Neural cell (in vitro differentiated cells): ENCODE data around the gene GNPTG.

Experiments
- EP300 ChIP-seq: fragments of 450-650 bp; conservative IDR thresholded peaks from 2 replicates; pipeline ENCODE4 v1.6.1; 2014; ENCODE audit warnings: antibody characterized with exemption, mild to moderate bottlenecking, moderate library complexity; ENCODE audit not compliant: poor library complexity, severe bottlenecking
- EZH2 ChIP-seq: fragments of 200-600, 300-800 bp; shearing (Covaris generic), sonication (generic); IDR thresholded peaks from 2 replicates; pipeline ENCODE4 v1.6.1; 2014; ENCODE audit warnings: antibody characterized with exemption, low read length, borderline replicate concordance, mild to moderate bottlenecking; ENCODE audit not compliant: insufficient read depth, poor library complexity, severe bottlenecking
- POLR2AphosphoS5 ChIP-seq: IDR thresholded peaks from 2 replicates; pipeline ENCODE4 v1.6.1; 2012
- TF ChIP-seq, protein P1 (sequence below): fragments of 450-650 bp; IDR thresholded peaks from 2 replicates; pipeline ENCODE4 v1.5.1; 2014; ENCODE audit warnings: antibody characterized with exemption, mild to moderate bottlenecking, moderate library complexity; ENCODE audit not compliant: poor library complexity, severe bottlenecking
- TF ChIP-seq, protein P2 (sequence below): IDR thresholded peaks from 2 replicates; pipeline ENCODE4 v1.6.1; 2012; ENCODE audit warnings: borderline replicate concordance

DNA sequence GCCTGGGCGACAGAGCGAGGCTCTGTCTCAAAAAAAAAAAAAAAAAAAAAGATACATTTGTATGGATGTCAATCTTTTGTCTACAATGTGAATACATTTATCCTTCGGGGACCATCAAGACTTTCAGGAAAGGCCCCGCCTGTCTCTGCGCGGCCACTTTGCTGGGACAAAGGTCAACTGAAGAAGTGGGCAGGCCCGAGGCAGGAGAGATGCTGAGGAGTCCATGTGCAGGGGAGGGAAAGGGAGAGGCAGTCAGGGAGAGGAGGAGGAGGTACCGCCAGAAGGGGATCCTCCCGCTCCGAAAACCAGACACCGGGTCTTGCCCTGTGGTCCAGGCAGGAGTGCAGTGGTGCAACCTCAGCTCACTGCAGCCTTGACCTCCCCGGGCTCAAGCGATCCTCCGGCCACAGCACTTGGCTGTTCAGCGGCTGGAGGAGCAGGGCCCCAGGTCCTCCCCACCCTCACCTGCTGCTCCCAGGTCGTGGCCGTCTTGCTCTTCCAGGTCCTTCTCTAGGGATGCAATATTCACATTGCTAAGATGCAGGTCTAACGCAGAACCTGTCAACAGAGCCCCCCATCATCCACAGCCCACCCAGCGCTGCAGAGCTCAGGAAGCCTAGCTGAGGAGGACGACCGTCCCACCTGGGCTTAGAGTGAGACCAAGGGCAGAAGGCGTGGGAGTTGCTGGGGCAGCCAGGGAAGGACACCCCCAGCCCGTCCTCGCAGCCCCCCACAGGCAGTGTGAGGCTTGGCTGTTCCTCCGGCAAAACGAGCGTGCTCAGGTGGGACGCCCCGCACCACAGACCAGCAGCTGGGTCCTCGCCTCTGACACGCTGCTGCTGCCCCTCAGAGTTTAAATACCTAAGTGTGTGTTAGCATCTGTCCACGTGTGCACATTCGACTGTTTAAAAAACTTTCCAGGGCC is 19.6 kb downstream of the GNPTG start:
- TF ChIP-seq EZH2 (no peak), EP300 (no peak), POLR2AphosphoS5 (no peak)
- TF ChIP-seq, protein P1, sequence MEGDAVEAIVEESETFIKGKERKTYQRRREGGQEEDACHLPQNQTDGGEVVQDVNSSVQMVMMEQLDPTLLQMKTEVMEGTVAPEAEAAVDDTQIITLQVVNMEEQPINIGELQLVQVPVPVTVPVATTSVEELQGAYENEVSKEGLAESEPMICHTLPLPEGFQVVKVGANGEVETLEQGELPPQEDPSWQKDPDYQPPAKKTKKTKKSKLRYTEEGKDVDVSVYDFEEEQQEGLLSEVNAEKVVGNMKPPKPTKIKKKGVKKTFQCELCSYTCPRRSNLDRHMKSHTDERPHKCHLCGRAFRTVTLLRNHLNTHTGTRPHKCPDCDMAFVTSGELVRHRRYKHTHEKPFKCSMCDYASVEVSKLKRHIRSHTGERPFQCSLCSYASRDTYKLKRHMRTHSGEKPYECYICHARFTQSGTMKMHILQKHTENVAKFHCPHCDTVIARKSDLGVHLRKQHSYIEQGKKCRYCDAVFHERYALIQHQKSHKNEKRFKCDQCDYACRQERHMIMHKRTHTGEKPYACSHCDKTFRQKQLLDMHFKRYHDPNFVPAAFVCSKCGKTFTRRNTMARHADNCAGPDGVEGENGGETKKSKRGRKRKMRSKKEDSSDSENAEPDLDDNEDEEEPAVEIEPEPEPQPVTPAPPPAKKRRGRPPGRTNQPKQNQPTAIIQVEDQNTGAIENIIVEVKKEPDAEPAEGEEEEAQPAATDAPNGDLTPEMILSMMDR = no peak
- TF ChIP-seq, protein P2, sequence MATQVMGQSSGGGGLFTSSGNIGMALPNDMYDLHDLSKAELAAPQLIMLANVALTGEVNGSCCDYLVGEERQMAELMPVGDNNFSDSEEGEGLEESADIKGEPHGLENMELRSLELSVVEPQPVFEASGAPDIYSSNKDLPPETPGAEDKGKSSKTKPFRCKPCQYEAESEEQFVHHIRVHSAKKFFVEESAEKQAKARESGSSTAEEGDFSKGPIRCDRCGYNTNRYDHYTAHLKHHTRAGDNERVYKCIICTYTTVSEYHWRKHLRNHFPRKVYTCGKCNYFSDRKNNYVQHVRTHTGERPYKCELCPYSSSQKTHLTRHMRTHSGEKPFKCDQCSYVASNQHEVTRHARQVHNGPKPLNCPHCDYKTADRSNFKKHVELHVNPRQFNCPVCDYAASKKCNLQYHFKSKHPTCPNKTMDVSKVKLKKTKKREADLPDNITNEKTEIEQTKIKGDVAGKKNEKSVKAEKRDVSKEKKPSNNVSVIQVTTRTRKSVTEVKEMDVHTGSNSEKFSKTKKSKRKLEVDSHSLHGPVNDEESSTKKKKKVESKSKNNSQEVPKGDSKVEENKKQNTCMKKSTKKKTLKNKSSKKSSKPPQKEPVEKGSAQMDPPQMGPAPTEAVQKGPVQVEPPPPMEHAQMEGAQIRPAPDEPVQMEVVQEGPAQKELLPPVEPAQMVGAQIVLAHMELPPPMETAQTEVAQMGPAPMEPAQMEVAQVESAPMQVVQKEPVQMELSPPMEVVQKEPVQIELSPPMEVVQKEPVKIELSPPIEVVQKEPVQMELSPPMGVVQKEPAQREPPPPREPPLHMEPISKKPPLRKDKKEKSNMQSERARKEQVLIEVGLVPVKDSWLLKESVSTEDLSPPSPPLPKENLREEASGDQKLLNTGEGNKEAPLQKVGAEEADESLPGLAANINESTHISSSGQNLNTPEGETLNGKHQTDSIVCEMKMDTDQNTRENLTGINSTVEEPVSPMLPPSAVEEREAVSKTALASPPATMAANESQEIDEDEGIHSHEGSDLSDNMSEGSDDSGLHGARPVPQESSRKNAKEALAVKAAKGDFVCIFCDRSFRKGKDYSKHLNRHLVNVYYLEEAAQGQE = no peak
